Stimulated activated CD8-positive, alpha-beta memory T cell treated with anti-CD3 and anti-CD28 coated beads, Interleukin-4, amount 100 ng/mL, for 48 hours (primary cell): Measurements from ENCODE around the gene INPP5D.
"Not testable (repeated sequence)": the region's sequence is repeated elsewhere in the genome, so short reads cannot be mapped to it uniquely, and the experiment has no call there.

Experiments used
- DNase-seq: peaks from one replicate; pipeline ENCODE4 v3.0.0-alpha.2; 2020

The INPP5D gene

DNA sequence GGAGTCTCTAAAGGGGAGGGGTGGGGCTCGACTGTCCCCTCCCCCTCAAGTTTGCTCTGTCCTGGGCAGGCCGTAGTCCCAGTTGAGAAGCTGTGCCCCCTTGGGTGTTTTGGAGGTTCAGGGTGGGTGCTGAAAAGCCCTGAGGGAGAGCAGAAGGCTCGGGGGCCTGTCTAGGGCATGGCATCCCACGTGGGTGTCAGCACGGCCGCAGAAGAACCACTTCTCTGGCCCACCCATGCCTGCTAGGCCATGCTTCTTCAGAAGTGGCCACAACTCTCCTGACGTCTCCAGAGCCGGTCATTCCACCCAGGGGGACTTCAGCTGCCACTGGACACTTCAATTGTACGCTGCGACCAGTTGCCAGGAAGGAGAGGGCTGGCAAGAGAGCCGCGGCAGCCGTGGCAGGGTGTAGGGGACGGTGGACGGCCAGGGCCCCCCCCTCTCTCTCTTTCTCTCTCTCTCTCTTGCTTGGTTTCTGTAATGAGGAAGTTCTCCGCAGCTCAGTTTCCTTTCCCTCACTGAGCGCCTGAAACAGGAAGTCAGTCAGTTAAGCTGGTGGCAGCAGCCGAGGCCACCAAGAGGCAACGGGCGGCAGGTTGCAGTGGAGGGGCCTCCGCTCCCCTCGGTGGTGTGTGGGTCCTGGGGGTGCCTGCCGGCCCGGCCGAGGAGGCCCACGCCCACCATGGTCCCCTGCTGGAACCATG, at the start of gene INPP5D:
Gene INPP5D, plus strand, starts transcription at position 546 of the 704 bp plus-strand sequence. Its CDS starts 137 bp downstream, at position 683.
- peak; percentile 75 for DNase-seq

DNA sequence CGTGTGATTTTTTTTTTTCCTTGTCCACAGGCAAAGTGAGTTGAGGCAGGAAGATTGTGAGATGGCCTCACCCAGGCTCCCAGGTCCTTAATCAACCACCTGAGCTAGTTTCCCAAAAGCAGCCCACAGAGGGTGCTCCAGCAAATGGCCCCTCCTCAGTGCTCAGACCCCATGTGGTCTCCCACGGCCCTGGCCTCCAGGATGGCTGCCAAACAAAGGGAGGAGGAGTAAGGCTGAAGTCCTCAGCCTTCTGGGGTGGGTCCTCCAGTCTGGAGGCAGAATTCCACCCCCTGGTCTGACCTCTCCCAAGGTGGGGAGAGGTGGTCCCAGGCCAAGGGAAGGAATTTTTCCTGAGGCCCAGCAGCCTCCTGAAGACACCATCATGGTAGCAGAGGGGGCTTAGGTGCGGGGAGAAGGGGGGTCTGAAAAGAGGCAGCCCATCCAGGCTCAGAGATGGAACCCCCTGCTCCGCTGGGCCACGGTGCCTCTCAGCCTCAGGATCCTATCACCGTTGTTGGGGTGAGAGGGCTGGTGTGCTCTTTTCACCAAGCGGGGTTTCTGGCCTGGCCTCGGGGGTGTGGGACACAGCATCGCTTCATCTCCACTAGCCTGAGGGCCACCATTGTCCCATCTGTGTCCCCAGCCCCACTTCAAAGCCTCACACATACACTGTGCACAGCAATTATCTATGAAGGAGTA, 49.4 kb upstream of the INPP5D start:
- no peak for DNase-seq

DNA sequence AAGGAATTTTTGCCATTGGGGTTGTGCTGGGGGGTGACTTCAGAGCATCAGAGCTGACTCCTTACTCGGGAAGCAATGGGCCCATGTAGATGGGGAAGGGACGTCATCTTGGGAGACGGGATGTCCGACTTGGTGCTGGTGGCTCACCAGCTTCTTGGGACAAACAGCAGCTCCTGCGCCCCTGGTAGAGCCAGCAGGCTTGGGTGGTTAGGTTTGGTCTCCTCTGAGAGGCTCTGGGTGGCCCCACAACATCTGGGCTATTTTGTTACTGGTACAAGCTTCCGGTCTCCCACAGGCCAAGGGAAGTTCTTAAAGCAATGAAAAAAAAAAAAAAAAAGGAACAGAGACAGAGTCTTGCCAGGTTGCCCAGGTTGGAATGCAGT, 48.9 kb upstream of the INPP5D start:
- DNase-seq, result peak; percentile 10

DNA sequence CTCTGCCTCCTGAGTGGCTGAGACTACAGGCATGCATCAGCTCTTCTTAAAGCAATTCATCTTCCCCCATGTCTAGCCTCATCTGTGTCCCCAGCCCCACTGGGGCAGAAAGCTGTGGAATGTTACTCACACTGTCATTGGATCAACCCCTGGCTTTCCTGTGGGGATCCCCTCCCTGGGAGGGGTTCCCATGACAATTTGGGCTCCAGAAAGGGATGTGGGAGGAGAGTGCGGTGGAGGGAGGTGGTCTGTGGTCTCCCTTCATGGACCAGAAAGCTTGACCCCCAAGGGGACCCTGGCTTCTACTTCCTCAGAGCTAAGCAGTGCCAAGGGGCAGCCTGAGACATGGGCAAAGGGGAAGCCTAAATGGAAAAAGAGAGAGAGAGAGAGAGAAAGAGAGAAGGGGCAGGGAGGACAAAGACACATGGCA, 48.4 kb upstream of the INPP5D start:
- no peak for DNase-seq

DNA sequence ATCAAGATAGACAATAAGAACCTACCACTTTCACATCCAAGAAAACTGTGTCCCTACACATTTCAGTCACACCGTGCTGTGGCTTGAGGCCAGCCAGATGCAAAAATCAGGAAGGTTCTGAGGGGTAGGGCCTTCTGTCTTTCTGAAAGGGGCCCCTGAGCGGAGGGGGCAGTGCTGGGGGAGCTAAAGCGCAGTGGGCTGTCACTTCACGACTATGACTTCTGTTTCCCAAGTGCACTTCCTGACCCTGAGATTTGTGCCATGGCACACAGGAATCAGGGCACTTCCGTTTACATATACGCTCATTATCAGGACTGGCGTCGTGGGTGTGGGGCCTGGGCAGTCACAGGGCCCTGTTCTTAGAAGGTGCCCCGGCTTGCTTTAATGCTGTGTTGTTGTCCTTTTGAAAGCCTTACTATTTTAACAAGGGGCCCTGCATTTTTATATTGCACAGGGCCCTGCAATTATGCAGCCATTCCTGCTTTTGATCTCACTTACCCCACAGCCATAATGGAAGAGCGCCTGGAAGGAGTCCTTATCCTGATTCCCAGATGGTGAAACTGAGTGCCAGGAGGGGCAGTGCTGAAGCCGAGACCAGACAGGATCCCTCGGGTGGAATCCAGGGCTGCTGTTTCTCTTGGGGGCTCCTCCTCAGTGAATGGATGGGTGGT, 47.7 kb upstream of the INPP5D start:
- no peak for DNase-seq

DNA sequence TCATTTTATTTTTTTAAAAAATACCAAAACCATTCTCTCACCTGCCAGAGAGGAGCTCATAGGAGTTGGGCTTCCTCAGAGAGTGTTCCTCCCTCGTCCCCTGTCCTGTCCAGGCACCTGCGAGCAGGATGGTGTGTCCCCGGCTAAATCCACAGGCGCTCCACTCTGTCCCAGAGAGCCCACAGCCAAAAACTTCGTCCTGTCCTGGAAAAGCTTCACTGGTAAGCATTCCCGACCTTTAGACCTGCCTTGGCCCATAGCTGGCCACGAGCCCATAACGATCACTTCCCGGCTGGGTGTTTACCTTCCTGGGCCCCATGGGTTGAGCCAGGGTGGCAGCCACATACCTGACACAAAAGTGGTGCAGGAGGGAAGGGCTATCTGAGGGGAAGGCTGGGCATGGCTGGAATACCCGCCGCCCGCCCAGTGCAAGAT, 47.1 kb upstream of the INPP5D start, which contains the start of gene NGEF:
Gene NGEF, minus strand, starts transcription at position 230 of the 435 bp plus-strand sequence. CDS start 38,366 bp downstream, outside the sequence.
- no peak for DNase-seq

DNA sequence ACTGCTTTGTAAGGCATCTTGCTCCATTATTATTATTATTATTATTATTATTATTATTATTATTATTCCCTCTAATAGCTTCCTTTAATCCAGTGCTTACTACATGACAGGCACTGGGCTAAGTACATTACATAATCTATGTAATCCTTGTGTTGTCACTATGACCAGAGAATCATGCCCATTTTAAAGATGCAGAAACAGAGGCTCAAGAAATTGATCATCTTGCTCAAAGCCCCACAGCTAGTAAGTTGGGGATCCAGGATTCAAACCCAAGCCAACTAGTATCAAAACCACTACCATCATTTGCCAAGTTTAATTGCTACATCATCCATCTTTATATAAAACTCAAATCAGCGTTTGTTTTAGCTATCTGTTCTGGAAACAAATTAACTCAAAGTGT, 46.5 kb upstream of the INPP5D start:
- DNase-seq, result no peak

DNA sequence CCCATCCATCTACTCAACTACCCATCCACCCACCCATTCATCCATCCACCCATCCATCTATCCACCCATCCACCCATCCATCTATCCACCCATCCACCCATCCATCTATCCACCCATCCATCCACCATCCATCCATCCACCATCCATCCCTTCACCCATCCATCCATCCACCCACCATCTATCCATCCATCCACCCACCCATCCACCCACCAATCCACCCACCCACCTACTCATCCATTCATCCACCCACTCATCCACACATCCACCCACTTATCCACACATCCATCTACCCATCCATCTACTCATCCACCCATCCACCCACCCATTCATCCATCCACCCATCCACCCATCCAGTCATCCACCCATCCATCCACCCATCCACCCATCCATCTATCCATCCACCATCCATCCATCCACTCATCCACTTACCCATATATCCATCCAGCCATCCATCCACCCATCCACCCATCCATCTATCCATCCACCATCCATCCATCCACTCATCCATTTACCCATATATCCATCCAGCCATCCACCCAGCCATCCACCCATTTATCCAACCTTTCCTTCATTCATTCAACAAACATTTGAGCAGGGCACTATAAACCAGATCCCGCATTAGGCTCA, 45.0 kb upstream of the INPP5D start:
- no peak for DNase-seq

DNA sequence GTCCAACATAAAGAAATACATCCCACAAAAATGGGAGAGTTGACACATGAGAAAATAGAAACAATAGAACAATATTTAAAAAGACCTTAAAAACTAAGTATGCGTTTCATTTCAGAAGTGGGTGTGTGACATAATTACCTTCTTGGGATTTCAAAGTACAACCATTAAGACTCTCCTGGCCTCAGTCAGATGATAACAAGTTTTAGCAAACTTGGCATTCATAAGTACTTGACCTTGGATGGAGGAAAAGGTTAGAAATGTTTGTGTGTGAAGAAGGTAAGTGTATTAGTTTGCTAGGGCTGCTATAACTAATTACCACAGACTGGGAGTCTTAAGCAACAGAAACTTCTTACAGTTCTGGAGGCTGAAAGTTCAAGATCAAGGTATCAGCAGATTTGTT, 42.2 kb upstream of the INPP5D start:
- no peak for DNase-seq

DNA sequence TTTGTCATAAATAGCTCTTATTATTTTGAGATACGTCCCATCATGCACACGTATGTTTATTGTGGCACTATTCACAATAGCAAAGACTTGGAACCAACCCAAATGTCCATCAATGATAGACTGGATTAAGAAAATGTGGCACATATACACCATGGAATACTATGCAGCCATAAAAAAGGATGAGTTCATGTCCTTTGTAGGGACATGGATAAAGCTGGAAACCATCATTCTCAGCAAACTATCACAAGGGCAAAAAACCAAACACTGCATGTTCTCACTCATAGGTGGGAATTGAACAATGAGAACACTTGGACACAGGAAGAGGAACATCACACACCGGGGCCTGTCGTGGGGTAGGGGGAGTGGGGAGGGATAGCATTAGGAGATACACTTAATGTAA, 40.5 kb upstream of the INPP5D start:
- DNase-seq, result not testable (repeated sequence)

DNA sequence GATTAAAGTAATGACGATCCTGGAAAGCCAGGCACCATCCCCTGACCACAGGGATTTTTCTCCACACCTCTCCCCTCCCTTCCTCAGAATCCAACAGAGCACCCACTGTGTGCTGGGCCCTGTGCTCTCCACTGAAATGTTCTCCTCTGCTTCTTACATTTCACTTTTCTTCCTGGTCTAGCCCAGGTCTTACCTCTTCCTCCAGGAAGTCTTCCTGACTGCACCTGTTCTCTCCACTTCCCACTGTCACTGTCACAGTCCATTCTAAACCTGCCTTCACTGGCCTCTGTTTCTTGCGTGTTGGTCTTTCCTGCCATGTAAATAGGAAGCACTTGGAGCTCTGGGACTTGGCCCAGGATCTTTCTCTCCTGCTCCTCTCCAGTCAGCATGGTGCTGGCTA, 39.7 kb upstream of the INPP5D start:
- no peak for DNase-seq

DNA sequence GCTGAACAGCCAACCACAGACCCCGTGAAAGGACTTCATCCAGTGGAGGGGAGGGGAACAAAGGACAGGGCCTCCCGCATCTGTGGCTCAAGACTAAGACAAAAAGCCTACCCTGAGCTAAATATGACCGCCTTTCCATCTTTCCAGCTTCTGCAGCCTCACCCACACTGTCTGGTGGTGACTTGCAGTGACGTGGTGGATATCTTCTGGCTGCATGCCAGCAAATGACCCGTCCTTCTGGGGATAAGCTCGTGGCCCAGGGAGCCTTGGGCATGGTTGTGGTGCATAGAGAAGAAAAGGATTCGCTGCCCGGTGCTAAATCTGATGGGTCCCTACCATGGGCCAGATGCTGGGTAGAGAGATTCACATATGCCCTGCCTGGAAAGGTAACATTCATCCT, 38.4 kb upstream of the INPP5D start:
- DNase-seq, result no peak

DNA sequence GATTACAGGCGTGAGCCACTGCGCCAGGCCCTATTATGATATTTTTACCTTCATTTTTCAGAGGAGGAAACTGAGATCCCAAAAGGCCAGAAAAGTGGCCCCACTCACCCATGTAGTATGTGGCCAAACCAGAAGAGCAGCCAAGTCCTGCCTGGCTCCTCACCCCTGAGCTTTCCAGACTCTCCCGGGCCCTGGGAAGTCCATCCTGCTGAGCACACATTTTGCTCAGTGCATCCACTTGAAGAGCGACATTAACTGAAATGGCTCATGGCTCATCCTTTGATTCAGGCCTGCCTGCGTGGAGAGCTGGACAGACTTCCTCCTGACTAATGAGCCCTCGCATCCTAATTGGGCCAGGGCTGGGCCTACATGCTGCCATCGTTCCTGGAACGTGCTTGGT, 37.6 kb upstream of the INPP5D start:
- DNase-seq, result no peak

DNA sequence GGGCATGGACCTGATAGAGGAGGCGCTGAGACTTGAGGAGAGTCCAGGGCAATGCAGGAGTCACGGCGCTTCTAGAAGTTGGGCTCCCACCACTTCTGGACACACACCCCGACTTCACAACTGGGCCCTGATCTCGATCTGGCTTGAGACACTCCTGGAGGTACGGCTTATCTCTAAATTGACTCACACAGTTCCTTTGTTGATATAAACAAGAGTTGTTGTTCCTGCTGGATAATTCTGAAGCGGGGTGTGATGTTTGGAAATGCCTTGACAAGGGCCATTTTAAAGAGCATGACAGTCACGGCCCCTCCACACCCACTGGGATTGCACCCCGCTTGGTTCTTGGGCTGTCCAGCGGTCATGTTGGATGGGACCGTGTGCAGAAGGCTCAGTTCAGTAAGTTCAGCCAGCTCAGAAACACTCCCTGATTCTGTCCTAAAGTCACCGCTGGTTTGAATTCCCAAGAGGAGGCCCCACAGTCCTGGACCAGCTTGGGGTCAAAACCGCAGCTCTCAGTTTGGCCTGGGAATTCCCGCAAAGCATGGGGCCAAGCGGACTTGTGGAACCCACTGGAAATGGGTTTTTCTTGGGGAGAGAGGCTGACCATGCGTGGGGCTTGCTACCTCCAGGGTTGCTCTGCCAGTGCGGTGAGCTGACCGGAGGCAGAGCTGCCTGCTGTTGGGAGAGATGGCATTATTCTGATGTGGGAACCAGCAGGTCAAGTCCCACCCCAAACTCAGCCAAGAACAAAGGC, 37.0 kb upstream of the INPP5D start:
- DNase-seq, result no peak

DNA sequence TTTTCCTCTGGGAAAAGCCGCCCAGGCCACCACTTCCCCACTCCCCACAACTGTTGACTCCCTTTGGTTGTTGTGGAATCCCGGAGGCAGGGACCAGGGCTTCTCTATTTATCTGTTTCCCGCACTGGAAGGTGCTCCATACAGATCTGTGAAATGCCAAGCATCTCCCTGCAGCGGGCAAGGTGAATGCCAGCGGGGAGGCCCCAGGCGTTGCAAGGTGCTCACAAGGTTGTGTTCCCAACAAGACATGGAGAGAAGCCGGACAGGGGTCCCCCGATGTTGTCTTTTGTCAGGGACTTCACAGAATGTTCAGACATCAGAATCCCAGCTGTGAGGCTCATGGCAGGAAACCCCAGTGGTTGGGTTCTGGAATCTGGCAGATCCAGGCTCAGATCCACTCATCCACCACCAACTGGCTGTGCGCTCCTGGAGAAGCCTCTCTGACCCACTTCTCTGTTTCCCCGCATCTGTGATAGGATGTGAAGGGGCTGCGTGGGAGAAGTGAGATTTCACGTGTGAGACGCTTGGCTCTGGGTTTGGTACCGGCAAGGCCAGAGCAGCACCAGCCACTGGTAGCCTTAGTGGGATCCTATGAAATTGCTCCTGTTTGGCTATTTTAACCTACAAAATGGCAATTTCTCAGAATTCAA, 36.3 kb upstream of the INPP5D start:
- DNase-seq, result no peak

DNA sequence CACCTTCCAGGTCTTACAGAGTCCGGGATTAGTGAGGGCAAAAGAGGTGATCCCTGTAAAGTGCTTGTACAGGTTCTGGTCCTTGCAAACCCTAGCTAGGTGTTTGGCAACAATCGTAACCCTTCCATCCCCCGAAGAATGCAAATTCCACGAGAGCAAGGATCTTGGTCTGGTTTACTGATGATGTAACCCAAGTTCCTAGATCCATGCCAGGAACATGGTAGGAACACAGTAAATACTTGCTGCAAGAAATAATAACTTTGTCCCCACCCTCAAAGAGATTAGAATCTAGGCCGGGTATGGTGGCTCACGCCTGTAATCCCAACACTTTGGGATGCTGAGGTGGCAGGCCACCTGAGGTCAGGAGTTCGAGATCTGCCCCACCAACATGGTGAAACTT, 34.4 kb upstream of the INPP5D start:
- DNase-seq, result no peak

DNA sequence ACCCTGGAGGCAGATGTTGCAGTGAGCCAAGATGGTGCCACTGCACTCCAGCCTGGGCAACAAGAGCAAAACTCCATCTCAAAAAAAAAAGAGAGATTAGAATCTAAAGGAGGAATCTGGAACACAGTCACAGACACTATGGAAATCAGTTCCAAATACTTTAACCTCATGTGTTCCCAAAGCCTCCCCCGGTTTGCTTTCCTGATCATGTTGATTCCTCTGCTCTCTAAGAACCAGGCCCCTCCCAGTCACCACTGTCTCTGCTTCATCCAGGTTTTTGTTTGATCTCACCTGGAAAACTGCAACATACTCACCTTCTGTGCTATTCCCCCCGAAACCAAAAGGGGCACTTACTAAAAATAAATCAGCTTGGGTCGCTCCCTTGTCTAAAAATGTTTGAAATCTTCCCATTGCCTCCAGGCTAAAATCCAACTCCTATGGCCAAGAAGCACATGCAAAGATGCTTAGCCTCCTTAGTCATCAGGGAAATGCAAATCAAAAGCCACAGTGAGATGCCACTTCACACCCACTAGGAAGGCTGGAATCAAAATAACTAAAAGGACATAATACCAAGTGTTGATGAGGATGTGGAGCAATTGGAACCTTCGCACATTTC, 33.8 kb upstream of the INPP5D start:
- no peak for DNase-seq

DNA sequence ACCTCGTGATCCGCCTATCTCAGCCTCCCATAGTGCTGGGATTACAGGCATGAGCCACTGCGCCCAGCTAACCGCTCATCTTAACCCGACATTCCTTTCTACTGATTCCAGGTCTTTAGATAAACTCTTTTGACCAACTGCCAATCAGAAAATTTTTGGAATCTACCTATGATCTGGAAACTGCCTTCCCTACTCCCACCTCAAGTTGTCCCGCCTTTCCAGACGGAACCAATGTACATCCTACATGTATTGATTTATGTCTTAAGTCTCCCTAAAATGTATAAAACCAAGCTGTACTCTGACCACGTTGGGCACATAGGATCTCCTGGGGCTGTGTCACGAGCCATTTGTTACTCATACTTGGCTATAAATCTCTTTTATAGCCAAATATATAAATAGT, 30.8 kb upstream of the INPP5D start:
- DNase-seq, result no peak

DNA sequence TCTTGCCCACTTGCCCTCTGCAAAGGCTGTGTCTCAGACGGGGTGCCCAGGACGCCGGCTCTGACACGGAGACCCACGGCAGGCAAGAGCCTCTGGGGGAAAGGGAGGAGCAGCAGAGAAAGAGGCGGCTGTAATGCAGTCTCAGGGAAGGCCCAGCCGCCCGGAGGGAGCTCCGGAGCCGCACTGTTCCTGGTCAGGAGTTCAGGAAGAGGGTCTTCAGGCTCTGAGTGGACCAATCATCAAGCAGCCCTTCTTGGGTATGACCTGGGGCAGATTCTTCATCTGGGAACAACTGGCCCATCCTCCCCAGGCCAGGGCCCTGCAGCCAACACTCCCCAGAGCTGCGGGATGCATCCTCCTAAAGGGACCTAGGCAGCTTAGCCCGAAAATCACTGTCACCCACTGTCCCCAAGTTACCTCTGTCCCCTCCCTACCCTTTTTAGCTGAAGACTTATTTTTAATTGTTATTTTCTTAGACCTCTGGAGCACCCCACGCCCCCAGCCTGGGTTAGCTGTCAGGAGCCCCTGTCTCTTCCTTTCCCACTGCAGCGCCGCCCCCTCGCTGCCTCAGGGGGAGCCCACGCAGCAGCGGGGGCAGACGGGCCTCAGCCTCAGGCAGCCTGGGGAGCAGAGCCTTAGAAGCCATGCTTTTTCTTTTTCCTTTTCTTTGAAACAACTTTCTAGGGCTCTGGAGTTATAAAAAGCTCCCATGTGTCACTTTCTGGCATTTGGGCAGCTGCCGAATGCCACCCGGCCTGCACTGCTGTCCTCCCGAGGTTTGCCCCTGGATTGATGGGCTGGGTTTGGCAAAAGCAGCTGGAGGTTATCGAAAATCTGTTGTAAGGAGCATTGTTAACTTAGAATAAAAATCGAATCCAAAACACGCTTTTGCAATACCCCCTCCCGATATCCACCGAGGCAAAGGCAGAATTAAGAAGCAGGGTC, 28.3 kb upstream of the INPP5D start:
- no peak for DNase-seq

DNA sequence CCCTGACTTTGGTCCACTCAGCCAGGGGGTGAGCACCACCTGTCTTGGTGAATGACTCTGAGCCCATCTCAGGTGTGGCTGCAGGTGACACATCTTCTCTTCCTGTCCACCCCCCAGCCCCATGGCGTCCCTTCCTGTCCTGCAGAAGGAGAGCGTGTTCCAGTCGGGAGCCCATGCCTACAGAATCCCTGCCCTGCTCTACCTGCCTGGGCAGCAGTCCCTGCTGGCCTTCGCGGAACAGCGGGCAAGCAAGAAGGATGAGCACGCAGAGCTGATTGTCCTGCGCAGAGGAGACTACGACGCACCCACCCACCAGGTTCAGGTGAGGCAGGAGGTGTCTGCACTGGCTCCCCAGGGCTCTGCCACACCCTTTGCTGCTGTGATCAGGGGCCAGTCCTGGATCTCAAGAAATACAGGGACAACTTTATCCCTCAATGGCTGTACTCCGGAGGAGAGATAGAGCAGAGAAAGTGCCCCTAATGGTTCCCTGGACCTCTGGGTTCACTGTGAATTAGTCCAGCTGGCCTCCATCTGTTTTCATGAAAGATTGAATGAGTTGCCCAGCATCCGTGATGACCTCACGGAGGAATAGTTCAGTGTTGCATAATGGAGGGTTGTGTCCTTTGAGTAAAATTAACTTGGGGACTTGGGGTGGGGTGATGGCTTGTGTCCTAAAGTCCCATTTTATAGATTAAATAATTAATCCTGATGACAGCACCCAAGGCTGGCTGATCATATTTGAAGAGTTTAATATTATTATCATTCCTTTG, 27.4 kb upstream of the INPP5D start, which contains the start of gene NEU2:
Gene NEU2, plus strand, starts transcription at position 122 of the 770 bp plus-strand sequence. Its CDS starts 0 bp downstream, at position 122.
- no peak for DNase-seq
